H54 (cell line): Measurements from ENCODE around the gene CASTOR1.

Experiments
- DNase-seq: peaks from one replicate; pipeline ENCODE4 v3.0.0; 2011; ENCODE audit warnings: low spot score, mixed read lengths; ENCODE audit not compliant: insufficient read length
- FAIRE-seq: peaks from 3 replicates; lab custom pipeline; 2011; peaks lifted over from hg19 to GRCh38; lab: Jason Lieb, UNC
- POLR2A ChIP-seq: IDR thresholded peaks from 2 replicates; pipeline ENCODE4 v1.6.1; 2011; ENCODE audit warnings: low read depth, mild to moderate bottlenecking, low read length

Gene CASTOR1

DNA sequence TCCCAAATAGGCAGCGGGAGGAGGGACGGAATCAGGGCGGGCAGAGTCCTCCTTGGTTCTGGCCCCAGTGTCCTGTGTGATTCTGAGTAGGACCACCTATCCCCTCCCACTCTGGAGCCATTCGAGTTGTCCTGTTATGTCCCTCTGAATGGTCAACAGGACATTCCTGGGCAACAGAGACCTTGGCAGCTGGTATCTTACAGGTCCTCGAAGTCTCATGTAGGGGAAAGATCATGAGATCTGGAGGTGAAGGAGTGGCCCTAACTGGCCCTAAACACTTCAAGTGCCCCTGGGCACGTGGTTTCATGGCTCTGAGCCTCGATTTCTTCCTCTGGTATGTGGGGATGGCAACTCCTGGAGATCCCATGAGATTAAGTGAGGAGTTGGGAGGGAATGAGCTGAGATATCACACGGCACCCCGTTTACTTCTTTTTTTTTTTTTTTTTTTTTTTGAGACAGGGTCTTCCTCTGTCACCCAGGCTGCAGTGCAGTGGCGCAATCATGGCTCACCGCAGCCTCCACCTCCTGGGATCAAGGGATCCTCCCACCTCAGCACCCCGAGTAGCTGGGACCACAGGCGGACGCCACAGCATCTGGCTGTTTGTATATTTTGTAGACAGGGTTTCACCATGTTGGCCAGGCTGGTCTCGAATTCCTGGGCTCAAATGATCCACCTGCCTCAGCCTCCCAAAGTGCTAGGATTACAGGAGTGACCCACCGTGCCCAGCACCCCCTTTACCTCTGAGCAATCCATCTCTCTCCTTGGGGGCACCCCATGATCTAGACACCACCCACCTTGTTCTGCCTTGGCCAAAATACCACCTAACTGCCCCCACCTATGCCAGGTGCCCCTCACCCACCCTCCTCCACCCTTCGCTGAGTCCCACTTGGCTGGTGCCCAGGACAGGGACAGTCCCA, 49.6 kb downstream of the CASTOR1 start:
- DNase-seq (no peak), FAIRE-seq (no peak)
- TF ChIP-seq POLR2A = no peak

DNA sequence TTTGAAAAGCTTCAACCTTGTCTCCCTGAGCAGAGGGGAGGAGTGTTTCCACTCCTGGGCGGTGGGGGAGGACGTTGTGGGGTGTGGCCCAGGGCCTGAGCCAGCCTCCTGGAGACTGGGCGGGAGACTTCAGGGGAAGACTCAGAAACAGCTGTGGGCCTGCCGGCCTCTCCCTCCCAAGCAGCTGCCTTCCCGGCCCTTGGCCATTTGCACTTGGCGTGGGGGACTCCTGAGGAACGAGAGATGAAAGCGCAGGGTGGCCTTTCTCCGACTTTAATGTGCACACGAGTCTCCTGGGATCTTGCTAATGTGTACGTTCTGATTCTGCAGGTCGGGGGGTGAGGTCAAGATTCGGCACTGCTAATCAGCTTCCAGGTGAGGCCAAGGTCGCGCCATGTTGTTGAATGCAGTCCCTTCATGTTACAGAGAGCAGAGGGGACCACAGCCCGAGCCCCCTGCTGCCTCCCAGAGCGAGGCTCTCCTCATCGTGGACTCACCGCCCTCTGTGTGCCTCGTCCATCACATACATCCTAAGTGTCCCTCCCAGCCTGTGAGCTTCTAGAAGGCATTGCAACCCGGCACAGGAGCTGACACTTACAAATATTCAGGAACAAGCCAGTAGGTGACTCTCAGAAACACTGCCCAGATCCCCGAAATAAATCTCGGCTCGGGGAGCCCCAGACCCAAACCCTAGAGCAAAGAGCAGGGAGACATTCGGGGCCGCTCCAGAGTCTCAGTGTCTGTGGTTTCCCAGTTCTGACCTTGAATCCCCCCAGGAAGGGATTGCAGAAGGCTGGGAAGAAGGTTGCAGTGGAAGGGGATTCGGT, 50.4 kb downstream of the CASTOR1 start:
- peak; percentile 56 for DNase-seq
- FAIRE-seq = peak; percentile 66

DNA sequence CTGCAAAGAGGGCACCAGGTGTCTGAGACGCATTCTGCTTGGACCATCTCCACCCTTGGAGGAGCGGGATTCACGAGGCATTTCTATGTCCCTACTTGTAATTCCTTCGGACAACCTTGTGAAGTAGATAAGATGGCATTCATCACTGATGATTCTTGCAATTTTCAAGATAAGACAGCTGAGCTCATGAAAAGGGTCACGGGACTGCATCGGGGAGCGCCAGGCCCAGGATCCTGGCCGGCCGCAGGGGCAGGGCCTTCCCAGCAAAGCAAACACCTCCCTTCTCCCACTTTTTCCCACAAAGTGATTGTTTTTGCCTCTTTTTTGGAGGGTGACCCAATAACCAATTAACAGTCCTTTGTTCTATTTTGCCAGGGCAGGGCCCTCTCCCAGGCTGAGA, 51.2 kb downstream of the CASTOR1 start:
- FAIRE-seq (no peak), DNase-seq (no peak)
- no peak for TF ChIP-seq POLR2A

More for the DNA sequence above, 50.4 kb downstream of the CASTOR1 start:
- no peak for TF ChIP-seq POLR2A

DNA sequence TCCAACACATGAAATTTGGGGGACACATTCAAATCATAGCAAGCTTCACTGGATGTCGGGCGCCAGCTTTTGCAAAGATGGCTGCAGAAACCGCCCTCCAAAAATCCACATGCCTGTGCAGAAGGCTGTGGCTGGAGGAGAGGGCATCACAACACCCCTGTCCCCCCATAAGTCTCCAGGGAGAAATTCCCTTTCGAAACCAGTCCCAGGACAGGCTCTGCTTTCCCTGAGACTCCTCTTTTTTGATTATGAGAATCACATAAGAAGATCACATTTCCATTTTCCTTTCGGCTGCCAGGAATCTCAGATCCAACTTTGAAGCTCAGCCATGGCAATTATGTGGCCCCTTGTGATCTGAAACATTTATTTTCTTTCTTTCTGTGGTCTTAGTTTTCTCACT, 52.4 kb downstream of the CASTOR1 start:
- no peak for FAIRE-seq
- DNase-seq = no peak
- no peak for TF ChIP-seq POLR2A

DNA sequence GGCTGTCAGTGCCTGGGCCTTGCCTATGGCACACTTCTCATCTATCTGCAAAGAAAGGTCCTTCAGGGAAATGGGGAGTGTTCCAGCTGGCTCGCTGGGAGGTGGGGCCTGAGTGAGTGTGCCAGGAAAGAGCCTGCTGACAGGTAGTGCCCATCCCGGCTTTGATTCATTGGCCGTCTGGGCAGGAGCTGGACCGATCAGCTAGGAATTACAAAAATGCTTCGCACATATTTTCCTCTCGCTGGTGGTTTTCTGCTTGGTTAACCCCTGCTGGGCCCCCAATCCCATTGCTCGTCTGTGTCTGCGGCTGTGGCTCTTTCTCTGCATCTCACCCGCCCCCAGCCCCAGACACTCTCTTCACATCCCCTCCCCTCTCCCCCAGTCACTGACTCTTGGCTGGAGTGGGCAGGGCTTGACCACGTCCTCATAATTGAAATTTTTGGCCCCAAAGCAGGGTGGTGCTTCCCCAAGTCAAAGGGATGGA, 53.6 kb downstream of the CASTOR1 start:
- DNase-seq (peak; percentile 71), FAIRE-seq (peak; percentile 52)
- no peak for TF ChIP-seq POLR2A
